Measurements from ENCODE around the gene DBNL.

Gene DBNL

DNA sequence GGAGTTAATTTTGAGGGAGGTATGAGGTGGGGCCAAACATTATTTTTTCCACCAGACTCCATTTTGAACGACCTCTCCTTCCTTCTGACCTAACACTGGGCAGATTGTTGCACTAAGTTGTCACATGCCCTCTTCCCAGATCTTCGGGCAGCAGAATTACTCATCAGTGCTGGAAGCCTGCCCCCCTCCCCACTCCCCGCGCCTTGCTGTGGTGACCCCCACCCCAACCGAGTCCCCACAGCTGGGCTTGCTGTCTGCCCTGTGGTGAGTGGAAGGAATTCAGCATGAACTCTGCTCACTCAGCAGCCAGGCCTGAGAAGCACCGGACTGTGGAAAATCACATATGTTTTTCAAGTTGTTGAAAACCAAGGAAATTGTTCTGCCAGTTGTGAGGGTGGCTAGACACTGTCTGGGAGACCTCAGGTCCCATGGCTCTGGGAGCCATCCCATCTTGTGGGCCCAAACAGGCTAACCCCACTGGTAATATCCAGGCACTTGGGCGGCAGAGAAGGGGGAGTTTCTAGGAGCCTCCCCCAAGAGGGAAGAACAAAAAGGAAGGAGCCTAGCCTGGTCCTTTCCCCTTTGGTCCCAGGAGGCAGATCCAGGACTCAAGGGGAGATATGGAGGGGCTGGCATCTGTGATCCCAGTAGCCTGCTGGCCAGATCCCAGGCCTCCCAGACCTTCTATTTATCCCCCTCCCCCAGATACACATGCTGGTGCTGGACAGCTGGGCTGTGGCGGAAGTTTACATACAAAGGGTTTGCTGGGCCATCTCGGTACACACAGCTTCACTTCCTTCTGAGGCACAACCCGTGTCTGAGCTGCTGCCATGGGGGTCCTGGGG, 56.2 kb downstream of the DBNL start:
- DNase-seq (ENCODE audit: low spot score) = peak; percentile 79

DNA sequence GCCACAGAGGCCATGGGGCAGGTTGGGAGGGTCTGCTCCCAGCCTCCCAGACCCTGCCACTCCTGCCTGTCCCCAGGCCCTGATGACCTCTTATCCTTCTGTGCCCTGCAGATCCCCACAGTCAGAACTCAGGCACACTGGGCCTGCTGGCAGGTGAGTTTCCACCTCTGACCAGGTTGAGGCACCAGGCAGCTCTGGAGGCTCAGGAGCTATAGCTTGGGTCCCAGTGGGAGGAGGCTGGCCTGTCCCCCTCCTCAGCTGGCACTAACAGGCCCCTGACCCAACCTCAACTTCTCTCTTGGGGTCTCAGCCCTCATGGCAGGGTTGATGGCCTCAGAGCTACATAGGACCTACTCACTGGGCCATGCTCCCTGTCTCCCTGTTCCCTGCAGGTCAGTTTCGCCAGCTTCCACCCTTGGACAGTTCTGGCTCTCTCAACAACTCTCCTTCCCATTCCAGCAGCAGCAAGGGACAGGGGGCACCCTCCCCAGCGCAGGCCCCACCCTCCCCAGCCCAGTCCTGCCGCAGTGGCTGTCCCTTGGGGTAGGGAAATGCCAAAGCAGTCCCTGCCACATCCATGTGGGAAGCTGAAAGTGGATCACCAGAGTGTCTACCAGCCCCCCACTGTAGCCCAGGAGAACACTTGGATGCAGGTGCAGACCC, 56.9 kb downstream of the DBNL start:
- DNase-seq (ENCODE audit: low spot score) = no peak

DNA sequence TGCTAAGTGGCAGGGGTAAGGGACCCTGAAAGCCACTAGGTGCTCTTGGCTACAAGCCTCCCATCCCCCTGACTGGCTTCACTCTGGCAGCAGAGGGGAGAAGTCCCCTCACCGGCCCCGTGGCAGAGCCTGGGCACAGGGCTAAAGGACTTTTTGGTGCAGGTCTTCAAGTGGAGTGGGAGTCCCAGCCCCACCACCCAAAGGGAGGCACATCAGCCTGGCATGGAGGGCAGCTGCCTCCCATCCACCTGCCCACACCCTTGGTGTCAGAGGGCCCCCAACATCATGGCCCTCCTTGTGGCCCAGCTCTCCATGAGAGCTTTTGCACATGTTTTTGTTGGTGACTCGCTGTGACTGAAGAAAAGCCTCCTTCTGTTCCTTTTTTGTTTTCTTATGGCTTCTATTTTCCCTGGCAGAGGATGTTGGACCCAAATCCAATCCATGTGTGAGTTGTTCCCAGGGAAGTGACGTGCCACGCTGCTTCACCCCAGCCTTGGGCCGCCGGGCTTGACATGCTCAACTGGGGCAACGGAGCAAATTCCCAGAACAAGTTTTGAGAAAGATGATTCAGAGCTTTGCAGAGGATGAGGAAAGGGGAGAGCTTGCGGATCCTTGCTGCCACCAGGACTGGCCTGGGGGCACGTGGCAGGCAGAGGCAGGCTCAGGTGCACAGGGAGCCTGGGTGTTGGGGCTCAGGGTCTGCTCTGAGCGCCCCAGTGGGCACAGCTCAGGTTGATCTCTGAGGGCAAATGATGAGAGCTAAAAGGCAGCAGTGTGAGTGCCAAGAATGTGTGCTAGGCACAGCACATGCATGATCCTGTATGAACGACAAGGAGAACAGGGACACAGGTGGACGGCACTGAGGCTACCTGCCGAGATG, 57.7 kb downstream of the DBNL start:
- peak; percentile 51 for DNase-seq (ENCODE audit: low spot score)

- DNase-seq (ENCODE audit: low spot score) = peak; percentile 41
Measured at GRCh38 chr7:44102846-44103565, 58.5 kb downstream of the DBNL start.

DNA sequence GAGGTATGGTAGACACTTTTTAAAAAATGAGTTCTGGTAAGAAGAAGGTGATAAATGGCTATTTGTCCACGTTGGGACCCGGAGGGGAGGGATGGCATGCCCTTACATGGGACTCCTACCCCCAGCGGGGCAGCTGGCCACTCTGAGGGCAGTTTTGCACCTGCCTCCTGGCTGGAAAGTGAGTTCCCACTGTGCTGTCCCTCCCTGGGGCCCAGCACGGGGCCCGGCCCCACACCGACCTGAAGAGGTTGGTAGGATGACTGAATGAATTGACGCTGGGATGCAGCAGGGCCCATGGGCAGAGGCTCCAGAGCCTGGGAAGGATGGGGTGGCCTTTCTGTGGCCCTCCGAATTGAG, 59.0 kb downstream of the DBNL start:
- no peak for DNase-seq (ENCODE audit: low spot score)

GRCh38 chr7:44103923-44104859, 59.7 kb downstream of the DBNL start, which contains the start of gene AEBP1:
Gene AEBP1, plus strand, starts transcription at chr7:44104345. Its CDS starts 321 bp downstream, at chr7:44104666.
- peak; percentile 67 for DNase-seq (ENCODE audit: low spot score)

DNA sequence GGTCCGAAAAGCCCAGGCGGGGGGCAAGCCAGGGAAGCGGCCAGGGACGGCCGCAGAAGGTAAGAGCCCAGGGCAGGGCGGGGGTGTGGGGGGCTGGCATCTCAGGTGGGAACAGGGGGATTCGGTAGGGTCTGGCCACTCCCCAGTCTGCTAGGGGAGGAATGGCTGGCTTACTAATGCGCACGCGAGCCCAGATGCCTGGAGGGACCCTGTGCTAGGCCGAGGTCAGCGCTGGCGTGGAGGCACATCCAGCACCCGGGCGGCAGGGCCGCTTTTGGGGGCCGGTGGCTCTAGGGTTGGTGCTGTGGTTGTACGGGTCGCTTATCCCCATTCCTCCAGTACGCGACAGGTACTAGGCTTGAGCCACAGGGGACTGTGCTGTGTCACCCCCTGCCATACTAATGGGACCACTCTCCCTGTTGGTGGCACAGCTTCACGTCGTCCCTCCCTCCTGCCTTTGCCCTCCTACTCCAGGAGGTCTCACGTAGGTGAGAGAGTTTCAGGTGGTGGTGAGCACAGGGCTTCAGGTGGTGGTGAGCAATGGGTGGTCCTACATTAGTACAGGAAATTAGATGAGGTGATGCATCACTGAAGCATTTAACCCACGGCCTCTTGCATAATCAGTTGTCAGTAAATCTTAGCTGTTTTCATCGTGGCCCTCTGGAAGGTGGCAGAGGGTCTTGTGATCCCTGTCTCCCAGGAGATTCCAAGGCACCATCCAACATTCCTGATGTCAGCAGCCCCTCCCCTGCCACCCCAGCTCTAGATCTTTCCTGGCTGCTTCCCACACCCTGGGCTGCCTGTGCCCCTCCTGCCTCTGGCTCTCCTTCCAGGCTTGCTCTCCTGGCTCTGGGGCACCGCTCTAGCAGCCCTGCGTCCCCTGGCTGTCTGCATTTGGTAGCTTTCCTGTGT, 60.6 kb downstream of the DBNL start:
- DNase-seq (ENCODE audit: low spot score) = peak; percentile 60

GRCh38 chr7:44105832-44106231, 61.3 kb downstream of the DBNL start:
- peak; percentile 44 for DNase-seq (ENCODE audit: low spot score)

- no peak for DNase-seq (ENCODE audit: low spot score)
Measured at GRCh38 chr7:44106311-44107065, 62.0 kb downstream of the DBNL start.

- no peak for DNase-seq (ENCODE audit: low spot score)
Measured at GRCh38 chr7:44107116-44107960, 62.8 kb downstream of the DBNL start.

GRCh38 chr7:44107961-44108767, 63.7 kb downstream of the DBNL start:
- DNase-seq (ENCODE audit: low spot score) = no peak

DNA sequence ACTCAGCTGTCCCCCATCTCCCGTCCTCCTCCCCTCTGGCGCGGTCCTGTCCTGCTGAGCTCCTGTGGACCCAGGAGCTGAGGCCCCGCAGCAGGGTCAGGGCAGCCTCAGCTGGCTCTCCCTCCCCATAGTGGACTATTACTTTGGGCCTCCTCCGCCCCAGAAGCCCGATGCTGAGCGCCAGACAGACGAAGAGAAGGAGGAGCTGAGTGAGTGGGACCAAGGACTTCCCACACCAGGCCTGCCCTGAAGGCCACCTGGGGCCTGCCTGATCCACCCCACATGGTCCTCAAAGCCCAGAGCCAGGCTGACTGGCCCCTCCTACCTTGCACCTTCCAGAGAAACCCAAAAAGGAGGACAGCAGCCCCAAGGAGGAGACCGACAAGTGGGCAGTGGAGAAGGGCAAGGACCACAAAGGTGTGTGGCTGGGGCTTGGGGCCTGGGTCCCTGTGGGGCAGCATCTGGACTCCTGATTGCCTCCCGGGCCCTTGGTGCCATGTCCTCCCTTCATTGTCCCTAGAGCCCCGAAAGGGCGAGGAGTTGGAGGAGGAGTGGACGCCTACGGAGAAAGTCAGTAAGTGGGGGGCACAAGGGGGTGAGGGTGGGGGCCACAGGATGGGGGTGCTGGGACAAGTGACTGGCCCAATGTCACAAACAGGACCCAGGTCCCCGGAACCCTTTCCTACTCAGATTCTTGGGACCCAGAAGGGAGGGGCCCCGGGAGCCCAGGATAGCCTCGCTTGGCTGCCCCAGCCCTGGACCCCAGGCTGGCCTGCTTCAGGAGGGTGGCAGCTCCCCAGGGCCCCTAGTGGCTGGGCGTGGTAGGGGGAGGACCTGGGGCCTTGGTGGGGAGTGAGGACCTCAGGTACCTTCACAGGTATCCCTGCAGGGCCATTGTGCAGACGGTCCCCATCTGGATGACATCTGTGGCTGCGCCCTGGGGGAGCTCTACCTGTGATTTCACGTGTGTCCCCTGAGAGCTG, 64.6 kb downstream of the DBNL start:
- peak; percentile 52 for DNase-seq (ENCODE audit: low spot score)

DNA sequence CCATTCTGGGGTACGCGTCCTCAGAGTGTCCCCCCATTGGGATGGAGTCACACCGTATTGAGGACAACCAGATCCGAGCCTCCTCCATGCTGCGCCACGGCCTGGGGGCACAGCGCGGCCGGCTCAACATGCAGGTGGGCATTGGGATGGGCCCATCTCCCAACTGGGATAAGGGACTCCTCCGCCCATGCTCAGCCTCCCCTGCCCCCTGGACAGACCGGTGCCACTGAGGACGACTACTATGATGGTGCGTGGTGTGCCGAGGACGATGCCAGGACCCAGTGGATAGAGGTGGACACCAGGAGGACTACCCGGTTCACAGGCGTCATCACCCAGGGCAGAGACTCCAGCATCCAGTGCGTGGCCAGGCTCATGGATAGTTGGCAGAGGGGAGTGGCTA, 65.5 kb downstream of the DBNL start:
- no peak for DNase-seq (ENCODE audit: low spot score)

DNA sequence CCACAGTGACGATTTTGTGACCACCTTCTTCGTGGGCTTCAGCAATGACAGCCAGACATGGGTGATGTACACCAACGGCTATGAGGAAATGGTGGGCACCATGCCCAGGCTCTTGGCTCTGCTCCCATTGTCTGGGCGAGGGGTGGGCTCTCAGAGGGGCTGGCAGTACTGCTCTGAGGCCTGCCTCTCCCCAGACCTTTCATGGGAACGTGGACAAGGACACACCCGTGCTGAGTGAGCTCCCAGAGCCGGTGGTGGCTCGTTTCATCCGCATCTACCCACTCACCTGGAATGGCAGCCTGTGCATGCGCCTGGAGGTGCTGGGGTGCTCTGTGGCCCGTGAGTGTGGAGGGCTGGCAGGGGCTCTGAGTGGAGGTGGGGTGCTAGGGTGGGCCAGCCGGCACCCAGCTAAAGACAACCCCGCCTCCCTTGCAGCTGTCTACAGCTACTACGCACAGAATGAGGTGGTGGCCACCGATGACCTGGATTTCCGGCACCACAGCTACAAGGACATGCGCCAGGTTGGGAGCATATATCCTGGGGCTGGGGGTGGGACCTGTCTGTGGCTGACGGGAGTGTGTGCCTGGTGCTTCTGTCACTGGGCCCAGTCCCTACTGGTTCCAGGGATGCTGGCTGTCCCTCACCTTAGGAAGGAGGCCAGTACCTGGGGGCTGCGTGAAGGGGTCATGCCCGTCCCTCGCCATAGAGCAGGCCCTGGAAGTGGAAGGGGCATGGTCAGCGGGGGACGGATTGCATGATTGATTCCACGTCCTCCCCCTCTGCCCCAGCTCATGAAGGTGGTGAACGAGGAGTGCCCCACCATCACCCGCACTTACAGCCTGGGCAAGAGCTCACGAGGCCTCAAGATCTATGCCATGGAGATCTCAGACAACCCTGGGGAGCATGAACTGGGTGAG, 66.5 kb downstream of the DBNL start:
- no peak for DNase-seq (ENCODE audit: low spot score)
